GM12874 (cell line): ENCODE results near the gene BRF1.

Experiments
- CTCF ChIP-seq: IDR thresholded peaks from 2 replicates; pipeline ENCODE4 v1.5.1; 2011; ENCODE audit warnings: low read depth, mild to moderate bottlenecking, control low read depth, low read length, moderate library complexity; ENCODE audit not compliant: insufficient read depth

BRF1 gene

GRCh38 chr14:105248368-105249181 is 52.2 kb downstream of the BRF1 start, which contains the start of gene BTBD6:
TSS of gene BTBD6 (plus strand) at chr14:105248533. CDS start at chr14:105248712, 179 bp downstream.
- peak; percentile 19; the same call in 1 of the 2 replicates for TF ChIP-seq CTCF

- no peak for TF ChIP-seq CTCF
These were observed 53.0 kb downstream of the BRF1 start for GRCh38 chr14:105247715-105248367.

- no peak for TF ChIP-seq CTCF
These were observed 53.8 kb downstream of the BRF1 start for GRCh38 chr14:105247026-105247425.

GRCh38 chr14:105244334-105244733 is 56.5 kb downstream of the BRF1 start:
- no peak for TF ChIP-seq CTCF

GRCh38 chr14:105241641-105242040 is 59.2 kb downstream of the BRF1 start:
- no peak for TF ChIP-seq CTCF

- no peak for TF ChIP-seq CTCF
These were observed 59.8 kb downstream of the BRF1 start for GRCh38 chr14:105240811-105241576.

- no peak for TF ChIP-seq CTCF
These were observed 71.6 kb downstream of the BRF1 start for GRCh38 chr14:105229099-105229655.
